Spleen (tissue), 13 donors: ENCODE measurements around the gene NCOA3. TPM values are rescaled to one million over a fixed set of nuclear protein-coding genes. Genes with fewer than 3 reads are reported as not detected.

Experiments
- DNase-seq: peaks from one replicate; pipeline ENCODE4 v3.0.0-alpha.2; 2020
- H3K27ac ChIP-seq, 8 donors: fragments of 200-600 bp; sonication (generic) in 7 of 8; 1 replicate in 4 of 8; 2 replicates in 4 of 8; pipeline versions ENCODE4 v1.5.0 to v1.8.0; 2016 to 2021; ENCODE audit warnings: inconsistent platforms in 4 of 8, mild to moderate bottlenecking in 4 of 8, moderate library complexity in 1 of 8
- H3K27me3 ChIP-seq, 7 donors: fragments of 200-600 bp; sonication (generic) in 6 of 7; replicated peaks in 1 of 7; 1 replicate in 4 of 7; 2 replicates in 3 of 7; pipeline versions ENCODE4 v1.5.0 to v1.8.0; 2016 to 2021; ENCODE audit warnings: inconsistent platforms in 3 of 7, mild to moderate bottlenecking in 1 of 7
- H3K36me3 ChIP-seq, 6 donors: fragments of 200-600 bp; sonication (generic) in 5 of 6; 1 replicate in 4 of 6; 2 replicates in 2 of 6; pipeline versions ENCODE4 v1.5.0 to v1.8.0; 2016 to 2021; ENCODE audit warnings: inconsistent platforms in 2 of 6
- H3K4me1 ChIP-seq, 6 donors: fragments of 200-600 bp; sonication (generic) in 5 of 6; 1 replicate in 3 of 6; 2 replicates in 3 of 6; pipeline versions ENCODE4 v1.5.0 to v1.8.0; 2016 to 2021; ENCODE audit warnings: inconsistent platforms in 3 of 6
- H3K4me3 ChIP-seq, 8 donors: fragments of 200-600 bp; sonication (generic) in 7 of 8; 1 replicate in 4 of 8; 2 replicates in 4 of 8; pipeline versions ENCODE4 v1.5.0 to v1.8.0; 2016 to 2021; ENCODE audit warnings: inconsistent platforms in 4 of 8, mild to moderate bottlenecking in 4 of 8, moderate library complexity in 2 of 8
- H3K9me3 ChIP-seq, 8 donors: fragments of 200-600 bp; sonication (generic) in 7 of 8; 1 replicate in 4 of 8; 2 replicates in 4 of 8; pipeline versions ENCODE4 v1.5.0 to v1.8.0; 2016 to 2021; ENCODE audit warnings: inconsistent platforms in 4 of 8
- CTCF ChIP-seq, 11 experiments: fragments of 200-600 bp in 7 of 11; fragments of 450-650 bp in 4 of 11; sonication (generic) in 4 of 11; IDR thresholded peaks in 8 of 11; conservative IDR thresholded peaks in 3 of 11; 1 replicate in 7 of 11; 2 replicates in 4 of 11; pipeline versions ENCODE4 v1.4.0 to v1.8.0; 2016 to 2021; ENCODE audit warnings: antibody characterized with exemption in 11 of 11, inconsistent platforms in 4 of 11, mild to moderate bottlenecking in 1 of 11
- POLR2A ChIP-seq, 3 donors: fragments of 450-650 bp; IDR thresholded peaks; one replicate each; pipeline ENCODE4 v1.5.1; 2017; ENCODE audit warnings: antibody characterized with exemption in 3 of 3, mild to moderate bottlenecking in 1 of 3
- POLR2AphosphoS5 ChIP-seq, 3 donors: sonication (generic); formaldehyde crosslinking; IDR thresholded peaks; one replicate each; pipeline ENCODE4 v1.5.1; 2017; ENCODE audit warnings: antibody characterized with exemption in 3 of 3
- WGBS, 5 donors: extraction: QIAGEN DNeasy Blood & Tissue Kit in 3 of 5; methylation state at CpG; one replicate each; pipeline versions ENCODE4 v1.1.5 to v1.1.7; 2013 to 2018; 5-methylcytosine and 5-hydroxymethylcytosine counted together
- intact Hi-C: fragments of 100-400 bp; cut with DNase I; formaldehyde crosslinking; loops from one replicate; pipeline ENCODE4 v1.15.0; 2023; ENCODE audit warnings: low total_unique reads
- long read RNA-seq, 2 donors: transcript quantifications; one replicate each; lab custom pipeline, GENCODE V29; 2026
- polyA plus RNA-seq, 3 donors: library from polyadenylated mRNA; stranded (reverse); fragments of 200-250 nt; gene quantifications; one replicate each; pipeline ENCODE4 v1.2.1, GENCODE V29; 2013
- total RNA-seq, 7 donors: library from RNA; depleted of rRNA in 3 of 7; stranded (reverse); fragments of >200 nt in 3 of 7; fragmentation: NEBNext Ultra II Directional in 4 of 7; extraction: Animal tissue kit (Norgen Biotek cat#: 25700) in 4 of 7; gene quantifications; one replicate each; pipeline versions ENCODE4 v1.1.0 to v1.2.1, GENCODE V29; 2016 to 2021
- donor health status: healthy with polysubstance abuse.
- donor health status: DM: no; HTN: no; CAD: no; lungs with moderate emphysema.
- donor health status: DM: no; HTN: no; CAD: no.
- donor health status: Bipolar disorder and iron deficiency.
- donor health status: healthy.
- donor health status: DM: no; HTN: no; CAD: no.
- donor health status: DM: yes; HTN: yes; CAD: no.

The NCOA3 gene
- 10 to 100 TPM; 78.6 to 93.7 (median 84.1) TPM for total RNA-seq
- polyA plus RNA-seq, result 10 to 100 TPM; 12.5 to 17.4 (median 12.9) TPM
- long read RNA-seq, donor 1, full-length matches to known transcripts, result 1 of 22 reads
- long read RNA-seq, donor 1, partial matches to known transcripts, result 21 of 22 reads
- long read RNA-seq, donor 1, other reads (novel, unspliced or antisense), result 0 of 22 reads
- long read RNA-seq, donor 2, result 0 reads

- Histone ChIP-seq H3K36me3 (no peaks in the 10 kb centered on the region), H3K4me1 (peaks cover 29 to 52% (median 48%) of the 10 kb centered on the region in 6 donors), H3K27ac (peak within 1 kb of the TSS; percentile 78 to 98 (median 95)), H3K27me3 (no peaks in the 10 kb centered on the region), H3K4me3 (peak within 1 kb of the TSS; percentile 51 to 84 (median 78)), H3K9me3 (no peaks in the 10 kb centered on the region)
- peak; percentile 98 for DNase-seq
- intact Hi-C loops, result loop anchor here (10.0 kb wide), 1 partner anchor 113 kb away; no protein-coding TSS in a partner anchor
- WGBS, 5 donors, result 0 to 1% (median 1%) methylated on average over 51 to 74 of the region's 74 CpGs
- peak; percentile 80 to 98 (median 95) for TF ChIP-seq POLR2A (IDR thresholded peaks at IDR 0.05)
- peak; percentile 99 to 100 (median 100) for TF ChIP-seq POLR2AphosphoS5 (IDR thresholded peaks at IDR 0.05)
- TF ChIP-seq CTCF (IDR thresholded peaks at IDR 0.05 in 8 of 11, conservative IDR thresholded peaks at IDR 0.05 in 3 of 11), result peak; percentile 40 to 91 (median 78)
Observed at GRCh38 chr20:47501482-47502270, at the start of gene NCOA3. Gene NCOA3, plus strand, starts transcription at chr20:47501887. Its CDS starts 120,361 bp downstream, at chr20:47622248.

- no peaks in the 10 kb centered on the region for H3K9me3 ChIP-seq
- no peaks in the 10 kb centered on the region for H3K36me3 ChIP-seq
- peaks cover 0 to 48% (median 13%) of the 10 kb centered on the region in 6 donors for H3K4me1 ChIP-seq
- WGBS, 5 donors, result 82 to 95% (median 87%) methylated on average over 1 of the region's 1 CpG
- intact Hi-C loops, result no loop called here
- H3K27me3 ChIP-seq, result no peaks in the 10 kb centered on the region
- H3K27ac ChIP-seq, result peak overlapping the region in 2 of 8 donors; percentile 25 to 62
- TF ChIP-seq POLR2A (IDR thresholded peaks at IDR 0.05), result no peak
- TF ChIP-seq POLR2AphosphoS5 (IDR thresholded peaks at IDR 0.05), result no peak
- TF ChIP-seq CTCF (IDR thresholded peaks at IDR 0.05 in 8 of 11, conservative IDR thresholded peaks at IDR 0.05 in 3 of 11), result peak in 1 of 11 experiments; percentile 6
- no peak for DNase-seq
- H3K4me3 ChIP-seq, result no peak overlapping the region
Observed at GRCh38 chr20:47452736-47453161, 48.9 kb upstream of the NCOA3 start.

- no peaks in the 10 kb centered on the region for H3K27me3 ChIP-seq
- no peaks in the 10 kb centered on the region for H3K9me3 ChIP-seq
- H3K4me3 ChIP-seq, result no peak overlapping the region
- peak overlapping the region in 3 of 8 donors; percentile 25 to 62 (median 31) for H3K27ac ChIP-seq
- intact Hi-C loops, result no loop called here
- H3K36me3 ChIP-seq, result no peaks in the 10 kb centered on the region
- no peak for DNase-seq
- WGBS, 5 donors, result 74 to 95% (median 84%) methylated on average over 4 of the region's 4 CpGs
- TF ChIP-seq POLR2AphosphoS5 (IDR thresholded peaks at IDR 0.05) (no peak), CTCF (IDR thresholded peaks at IDR 0.05 in 8 of 11, conservative IDR thresholded peaks at IDR 0.05 in 3 of 11) (no peak), POLR2A (IDR thresholded peaks at IDR 0.05) (no peak)
- peaks cover 0 to 48% (median 13%) of the 10 kb centered on the region in 6 donors for H3K4me1 ChIP-seq
Observed at GRCh38 chr20:47453167-47453782, 48.4 kb upstream of the NCOA3 start.
